ENCODE measurements around the gene TMEM178B. TPM values are rescaled to one million over a fixed set of nuclear protein-coding genes. Genes with fewer than 3 reads are reported as not detected.

The TMEM178B gene
- total RNA-seq, 2 donors from 2014 or later: 0.92 to 0.95 TPM

DNA sequence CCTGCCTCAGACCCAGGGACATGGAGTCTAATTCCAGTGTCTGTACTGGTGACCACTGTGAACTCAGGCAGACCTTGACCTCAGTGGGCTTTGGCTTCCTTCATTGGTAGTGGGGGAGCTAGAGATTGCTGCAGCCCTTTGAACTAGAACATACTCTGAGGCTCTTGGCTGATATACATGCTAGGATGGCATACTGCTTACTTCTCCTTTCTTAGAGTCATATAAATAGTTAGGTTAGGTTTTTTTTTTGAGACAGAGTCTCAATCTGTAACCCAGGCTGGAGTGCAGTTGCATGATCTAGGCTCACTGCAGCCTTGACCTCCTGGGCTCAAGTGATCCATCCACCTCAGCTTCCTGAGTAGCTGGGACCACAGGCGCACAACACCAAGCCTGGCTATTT, 49.7 kb downstream of the TMEM178B start:
- Histone ChIP-seq H3K27ac (no peak overlapping the region), H3K36me3 (no peaks in the 10 kb centered on the region), H3K27me3 (replicated peaks; ENCODE audit: insufficient read depth) (no peaks in the 10 kb centered on the region), H3K4me1 (ENCODE audit: control insufficient read depth in 1 of 2, low read depth in 2 of 2) (no peaks in the 10 kb centered on the region), H3K4me3 (no peak overlapping the region), H3K9me3 (no peaks in the 10 kb centered on the region)
- ATAC-seq (ENCODE audit: insufficient number of reproducible peaks, low FRiP score, low read depth) (no peak), DNase-seq (ENCODE audit: low spot score) (no peak)
- no peak for TF ChIP-seq CTCF (IDR thresholded peaks at IDR 0.05)

DNA sequence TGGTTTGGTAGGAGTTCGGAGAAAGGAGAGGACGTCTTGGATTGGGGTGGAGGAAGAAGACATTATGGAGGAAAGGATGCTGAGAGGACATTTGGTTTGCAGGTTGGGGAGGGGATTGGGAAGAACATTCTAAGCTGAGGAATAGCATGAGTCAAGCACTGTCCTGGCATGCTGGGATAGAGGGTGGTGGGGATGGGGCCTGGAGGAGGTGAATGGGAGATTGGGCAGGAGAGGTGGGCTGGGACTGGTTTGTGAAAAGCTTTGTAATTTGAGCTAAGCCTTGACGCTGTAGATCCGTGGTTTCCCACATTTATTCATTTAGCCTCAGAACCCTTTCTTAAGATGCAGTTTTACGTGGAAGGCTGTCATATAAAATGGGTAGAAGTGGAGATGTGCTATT, 52.2 kb downstream of the TMEM178B start:
- ATAC-seq (ENCODE audit: insufficient number of reproducible peaks, low FRiP score, low read depth) (no peak), DNase-seq (ENCODE audit: low spot score) (no peak)
- no peak overlapping the region for H3K4me3 ChIP-seq
- no peaks in the 10 kb centered on the region for H3K4me1 ChIP-seq (ENCODE audit: control insufficient read depth in 1 of 2, low read depth in 2 of 2)
- H3K36me3 ChIP-seq: no peaks in the 10 kb centered on the region
- TF ChIP-seq CTCF (IDR thresholded peaks at IDR 0.05): no peak
- no peaks in the 10 kb centered on the region for H3K9me3 ChIP-seq
- H3K27me3 ChIP-seq (replicated peaks; ENCODE audit: insufficient read depth): no peaks in the 10 kb centered on the region
- H3K27ac ChIP-seq: no peak overlapping the region

DNA sequence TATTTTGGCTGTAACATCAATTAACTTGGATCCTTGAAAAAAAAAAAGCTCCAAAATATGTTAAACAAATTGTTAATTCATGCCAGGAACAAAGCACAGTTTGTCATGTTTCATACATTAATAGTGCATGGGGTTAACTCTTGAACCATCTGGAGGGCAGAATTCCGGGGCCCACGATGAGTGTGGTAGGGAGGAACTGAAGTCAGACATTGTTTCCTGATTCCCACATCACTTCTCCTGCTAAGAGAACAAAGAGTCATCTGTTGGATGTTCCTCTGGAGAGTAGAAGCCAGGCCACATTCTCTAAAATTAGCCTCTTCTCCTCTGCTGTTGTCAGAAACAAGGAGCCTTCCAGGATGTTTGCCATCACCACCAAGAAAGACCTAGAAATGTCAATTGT, 54.6 kb downstream of the TMEM178B start:
- Histone ChIP-seq H3K27me3 (replicated peaks; ENCODE audit: insufficient read depth) (no peaks in the 10 kb centered on the region), H3K36me3 (no peaks in the 10 kb centered on the region), H3K4me1 (ENCODE audit: control insufficient read depth in 1 of 2, low read depth in 2 of 2) (no peaks in the 10 kb centered on the region), H3K27ac (no peak overlapping the region), H3K9me3 (peaks cover 7% of the 10 kb centered on the region), H3K4me3 (no peak overlapping the region)
- DNase-seq (ENCODE audit: low spot score) (no peak), ATAC-seq (ENCODE audit: insufficient number of reproducible peaks, low FRiP score, low read depth) (no peak)
- TF ChIP-seq CTCF (IDR thresholded peaks at IDR 0.05): no peak

DNA sequence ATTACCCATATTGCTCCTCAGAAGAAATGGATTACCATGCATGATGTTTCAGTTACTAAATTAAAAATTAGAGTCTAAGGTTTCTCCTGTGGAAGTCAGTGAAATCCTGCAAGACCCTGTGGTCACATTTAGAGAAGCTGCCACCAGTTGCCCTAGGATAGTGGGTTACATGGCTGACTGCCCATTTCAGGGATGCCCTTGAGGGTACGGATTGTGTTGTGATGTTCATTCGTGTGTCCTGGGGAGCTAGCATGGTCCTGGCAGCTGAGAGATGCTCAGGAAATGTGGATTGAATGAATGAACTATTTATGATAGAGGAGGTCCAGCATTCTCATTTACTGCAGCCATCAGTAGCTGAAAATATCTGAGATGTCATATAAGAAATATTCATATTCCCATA, 55.1 kb downstream of the TMEM178B start:
- H3K4me1 ChIP-seq (ENCODE audit: control insufficient read depth in 1 of 2, low read depth in 2 of 2): no peaks in the 10 kb centered on the region
- no peak for TF ChIP-seq CTCF (IDR thresholded peaks at IDR 0.05)
- H3K36me3 ChIP-seq: no peaks in the 10 kb centered on the region
- H3K9me3 ChIP-seq: peaks cover 7% of the 10 kb centered on the region
- ATAC-seq (ENCODE audit: insufficient number of reproducible peaks, low FRiP score, low read depth) (no peak), DNase-seq (ENCODE audit: low spot score) (no peak)
- no peak overlapping the region for H3K4me3 ChIP-seq
- no peaks in the 10 kb centered on the region for H3K27me3 ChIP-seq (replicated peaks; ENCODE audit: insufficient read depth)
- H3K27ac ChIP-seq: no peak overlapping the region

DNA sequence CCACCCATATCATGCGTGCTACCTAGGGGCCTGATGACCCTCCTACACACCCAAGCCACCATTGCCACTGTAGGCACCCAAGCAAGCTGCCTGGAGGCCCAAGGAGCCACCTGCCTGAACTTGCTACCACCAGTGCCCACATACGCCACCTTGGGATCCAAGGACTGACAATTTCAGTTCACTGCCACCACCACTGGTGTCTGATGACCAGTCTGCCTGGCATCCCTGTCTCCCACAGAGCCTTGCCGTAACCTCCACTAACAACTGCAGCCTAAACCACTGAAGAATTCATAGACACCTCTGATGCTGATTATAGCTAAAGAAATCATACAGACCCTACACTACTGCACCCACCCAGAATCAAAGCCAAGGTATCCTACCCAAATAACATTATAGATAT, 58.8 kb downstream of the TMEM178B start:
- no peak for DNase-seq (ENCODE audit: low spot score)
- TF ChIP-seq CTCF (IDR thresholded peaks at IDR 0.05): no peak
- H3K27me3 ChIP-seq (replicated peaks; ENCODE audit: insufficient read depth): no peaks in the 10 kb centered on the region
- H3K36me3 ChIP-seq: no peaks in the 10 kb centered on the region
- no peak overlapping the region for H3K4me3 ChIP-seq
- no peaks in the 10 kb centered on the region for H3K4me1 ChIP-seq (ENCODE audit: control insufficient read depth in 1 of 2, low read depth in 2 of 2)
- H3K9me3 ChIP-seq: peaks cover 7% of the 10 kb centered on the region
- no peak overlapping the region for H3K27ac ChIP-seq
- ATAC-seq (ENCODE audit: insufficient number of reproducible peaks, low FRiP score, low read depth): no peak
